GM12874 (cell line): ENCODE measurements around the gene PICK1.

Experiments
- CTCF ChIP-seq: IDR thresholded peaks from 2 replicates; pipeline ENCODE4 v1.5.1; 2011; ENCODE audit warnings: low read depth, mild to moderate bottlenecking, control low read depth, low read length, moderate library complexity; ENCODE audit not compliant: insufficient read depth

The PICK1 gene

GRCh38 chr22:38078046-38078840 lies 21.0 kb downstream of the PICK1 start:
- no peak for TF ChIP-seq CTCF

- TF ChIP-seq CTCF, result no peak
Observed at GRCh38 chr22:38079804-38080203, 22.6 kb downstream of the PICK1 start.

GRCh38 chr22:38080474-38080849 lies 23.3 kb downstream of the PICK1 start:
- TF ChIP-seq CTCF, result no peak

GRCh38 chr22:38080850-38081635 lies 23.8 kb downstream of the PICK1 start:
- no peak for TF ChIP-seq CTCF

GRCh38 chr22:38081636-38081940 lies 24.4 kb downstream of the PICK1 start:
- TF ChIP-seq CTCF, result no peak

- no peak for TF ChIP-seq CTCF
Observed at GRCh38 chr22:38081941-38082828, 25.0 kb downstream of the PICK1 start.
